Adrenal gland (tissue), 5 donors: ENCODE measurements around the gene SLC7A1.

Experiments
- POLR2A ChIP-seq, 2 donors: fragments of 450-650 bp; IDR thresholded peaks; one replicate each; pipeline ENCODE4 v1.6.1; 2017; ENCODE audit warnings: antibody characterized with exemption in 2 of 2, mild to moderate bottlenecking in 2 of 2, moderate library complexity in 1 of 2
- TF ChIP-seq, protein P1 (sequence below), 6 experiments: fragments of 450-650 bp in 4 of 6; fragments of 200-600 bp in 2 of 6; sonication (generic) in 1 of 6; IDR thresholded peaks; 1 replicate in 5 of 6; 2 replicates in 1 of 6; pipeline versions ENCODE4 v1.5.1 to v1.8.0; 2016 to 2021; ENCODE audit warnings: antibody characterized with exemption in 6 of 6, mild to moderate bottlenecking in 2 of 6, moderate library complexity in 1 of 6
- donor health status: DM: no; HTN: no; CAD: no.

DNA sequence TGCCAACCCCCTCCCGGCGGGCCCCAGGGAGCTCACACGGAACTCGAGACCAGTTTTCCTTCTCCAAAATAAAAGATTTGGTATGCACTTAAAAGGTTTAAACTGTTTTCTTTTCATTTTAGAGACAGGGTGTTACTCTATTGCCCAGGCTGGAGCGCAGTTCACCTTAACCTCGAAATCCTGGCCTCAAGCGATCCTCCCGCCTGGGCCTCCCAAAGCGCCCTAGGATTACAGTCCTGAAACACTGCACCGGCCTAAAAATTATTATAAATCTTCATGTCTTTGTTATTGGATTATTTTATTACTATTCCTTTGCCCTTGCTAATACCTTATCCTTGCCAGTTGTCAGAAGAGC, 553 bp upstream of the SLC7A1 start:
- TF ChIP-seq, protein P1, sequence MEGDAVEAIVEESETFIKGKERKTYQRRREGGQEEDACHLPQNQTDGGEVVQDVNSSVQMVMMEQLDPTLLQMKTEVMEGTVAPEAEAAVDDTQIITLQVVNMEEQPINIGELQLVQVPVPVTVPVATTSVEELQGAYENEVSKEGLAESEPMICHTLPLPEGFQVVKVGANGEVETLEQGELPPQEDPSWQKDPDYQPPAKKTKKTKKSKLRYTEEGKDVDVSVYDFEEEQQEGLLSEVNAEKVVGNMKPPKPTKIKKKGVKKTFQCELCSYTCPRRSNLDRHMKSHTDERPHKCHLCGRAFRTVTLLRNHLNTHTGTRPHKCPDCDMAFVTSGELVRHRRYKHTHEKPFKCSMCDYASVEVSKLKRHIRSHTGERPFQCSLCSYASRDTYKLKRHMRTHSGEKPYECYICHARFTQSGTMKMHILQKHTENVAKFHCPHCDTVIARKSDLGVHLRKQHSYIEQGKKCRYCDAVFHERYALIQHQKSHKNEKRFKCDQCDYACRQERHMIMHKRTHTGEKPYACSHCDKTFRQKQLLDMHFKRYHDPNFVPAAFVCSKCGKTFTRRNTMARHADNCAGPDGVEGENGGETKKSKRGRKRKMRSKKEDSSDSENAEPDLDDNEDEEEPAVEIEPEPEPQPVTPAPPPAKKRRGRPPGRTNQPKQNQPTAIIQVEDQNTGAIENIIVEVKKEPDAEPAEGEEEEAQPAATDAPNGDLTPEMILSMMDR (IDR thresholded peaks at IDR 0.05): no peak
- TF ChIP-seq POLR2A (IDR thresholded peaks at IDR 0.05): no peak
